HepG2 (cell line): ENCODE data around the gene MCTS1. TPM values are rescaled to one million over a fixed set of nuclear protein-coding genes. Genes with fewer than 3 reads are reported as not detected.

Source experiments
- DBP ChIP-seq: sonication (generic); formaldehyde crosslinking; IDR thresholded peaks from 2 replicates; pipeline ENCODE4 v1.4.0; 2020; ENCODE audit warnings: missing genetic modification reagents; ENCODE audit errors: not compliant biosample characterization
- ETV5 ChIP-seq: IDR thresholded peaks from 2 replicates; pipeline ENCODE4 v1.6.1; 2018; ENCODE audit warnings: missing biosample characterization, missing genetic modification reagents, inconsistent platforms, borderline replicate concordance
- ETV6 ChIP-seq: sonication (generic); formaldehyde crosslinking; conservative IDR thresholded peaks from 2 replicates; pipeline ENCODE4 v1.4.0; 2020; ENCODE audit warnings: missing genetic modification reagents
- FUBP1 ChIP-seq: sonication (generic); formaldehyde crosslinking; IDR thresholded peaks from 2 replicates; pipeline ENCODE4 v1.5.1; 2020; ENCODE audit warnings: missing genetic modification reagents, mild to moderate bottlenecking, borderline replicate concordance
- HINFP ChIP-seq: sonication (generic); formaldehyde crosslinking; IDR thresholded peaks from 2 replicates; pipeline ENCODE4 v1.4.0; 2020; ENCODE audit warnings: low read depth, mild to moderate bottlenecking, missing genetic modification reagents
- HNRNPL ChIP-seq: fragments of 200-400 bp; formaldehyde crosslinking; IDR thresholded peaks from 2 replicates; pipeline ENCODE4 v1.6.1; 2017; ENCODE audit warnings: mild to moderate bottlenecking, low read depth, low read length
- MAF1 ChIP-seq: sonication (generic); formaldehyde crosslinking; IDR thresholded peaks from 2 replicates; pipeline ENCODE4 v1.5.0; 2020; ENCODE audit warnings: missing genetic modification reagents, borderline replicate concordance
- MAFF ChIP-seq: IDR thresholded peaks from 2 replicates; pipeline ENCODE4 v1.6.1; 2011; ENCODE audit warnings: low read depth, low read length, improper control_type of control experiment
- NFIB ChIP-seq: sonication (generic); formaldehyde crosslinking; IDR thresholded peaks from 2 replicates; pipeline ENCODE4 v1.9.0; 2021; ENCODE audit warnings: missing genetic modification reagents, mild to moderate bottlenecking, borderline replicate concordance
- NR2F1 ChIP-seq, 2 experiments: fragments of 450-650 bp in 1 of 2; formaldehyde crosslinking in 1 of 2; IDR thresholded peaks; 2 replicates each; pipeline versions ENCODE4 v1.5.0 to v1.6.1; 2016 to 2020; ENCODE audit warnings: mild to moderate bottlenecking in 1 of 2, missing compliant biosample characterization in 1 of 2, missing genetic modification reagents in 1 of 2, moderate library complexity in 1 of 2
- NR3C1 ChIP-seq: sonication (generic); formaldehyde crosslinking; IDR thresholded peaks from 2 replicates; pipeline ENCODE4 v1.4.0; 2020; ENCODE audit warnings: missing genetic modification reagents
- RBFOX2 ChIP-seq: fragments of 200-400 bp; formaldehyde crosslinking; IDR thresholded peaks from 2 replicates; pipeline ENCODE4 v1.6.1; 2017; ENCODE audit warnings: low read depth, mild to moderate bottlenecking, low read length
- RORA ChIP-seq: sonication (generic); formaldehyde crosslinking; IDR thresholded peaks from 2 replicates; pipeline ENCODE4 v1.5.0; 2020; ENCODE audit warnings: mild to moderate bottlenecking, missing genetic modification reagents, moderate library complexity
- SATB2 ChIP-seq: sonication (generic); formaldehyde crosslinking; IDR thresholded peaks from 2 replicates; pipeline ENCODE4 v1.5.0; 2020; ENCODE audit warnings: missing genetic modification reagents
- SIX4 ChIP-seq: sonication (generic); formaldehyde crosslinking; IDR thresholded peaks from 2 replicates; pipeline ENCODE4 v1.4.0; 2020; ENCODE audit warnings: missing genetic modification reagents
- SRF ChIP-seq: IDR thresholded peaks from 2 replicates; pipeline ENCODE4 v1.6.1; 2011; ENCODE audit warnings: mild to moderate bottlenecking, low read depth, low read length, moderate library complexity
- STAT6 ChIP-seq: sonication (generic); formaldehyde crosslinking; IDR thresholded peaks from 2 replicates; pipeline ENCODE4 v1.4.0; 2020; ENCODE audit warnings: missing genetic modification reagents, mild to moderate bottlenecking, borderline replicate concordance
- THAP11 ChIP-seq: IDR thresholded peaks from 2 replicates; pipeline ENCODE4 v1.6.1; 2016; ENCODE audit warnings: missing biosample characterization, missing genetic modification reagents
- ZNF558 ChIP-seq: sonication (generic); formaldehyde crosslinking; IDR thresholded peaks from 2 replicates; pipeline ENCODE4 v1.9.0; 2022; ENCODE audit warnings: mild to moderate bottlenecking, missing genetic modification reagents, borderline replicate concordance
- ZNF777 ChIP-seq: sonication (generic); formaldehyde crosslinking; IDR thresholded peaks from 2 replicates; pipeline ENCODE4 v1.4.0; 2020; ENCODE audit warnings: missing genetic modification reagents
- ZNF878 ChIP-seq: sonication (generic); formaldehyde crosslinking; IDR thresholded peaks from 2 replicates; pipeline ENCODE4 v1.8.1; 2023; ENCODE audit warnings: mild to moderate bottlenecking, missing genetic modification reagents, moderate library complexity
- ZSCAN5A ChIP-seq: sonication (generic); formaldehyde crosslinking; IDR thresholded peaks from 2 replicates; pipeline ENCODE4 v1.8.0; 2022; ENCODE audit warnings: mild to moderate bottlenecking, missing genetic modification reagents, borderline replicate concordance
- polyA plus RNA-seq, 8 experiments: library from polyadenylated mRNA; depleted of rRNA in 3 of 8; stranded (reverse) in 7 of 8; unstranded in 1 of 8; fragments of >200 nt; fragmentation: Illumina TruSeq in 4 of 8; extraction: Trizol in 4 of 8; gene quantifications; 2 replicates each; pipeline versions ENCODE4 v1.2.1 to v1.2.3, GENCODE V29; 2011 to 2016; ENCODE audit warnings: low read depth in 4 of 8, missing spikeins in 1 of 8, mixed read lengths in 1 of 8; ENCODE audit not compliant: insufficient read depth in 1 of 8
- total RNA-seq, 5 experiments: library from RNA; depleted of rRNA; stranded (reverse); fragments of >200 nt; fragmentation: Illumina TruSeq; extraction: Trizol; gene quantifications; 2 replicates each; pipeline ENCODE4 v1.2.3, GENCODE V29; 2016; ENCODE audit warnings: low read depth in 1 of 5

MCTS1 gene
- total and polyA plus RNA-seq, 2 of the 13 experiments (the other 11 are each of a cell fraction or from before 2014, with no cell fraction given), result 30.1 to 59.0 TPM

- peak; percentile 82 for TF ChIP-seq THAP11 (CRISPR knock-in tag)
- peak; percentile 36; the same call in 1 of the 2 replicates for TF ChIP-seq ETV5 (CRISPR knock-in tag)
- no peak for TF ChIP-seq MAF1
- no peak for TF ChIP-seq NR2F1 (CRISPR knock-in tag; IDR thresholded peaks at IDR 0.05)
- TF ChIP-seq HNRNPL, result no peak
- no peak for TF ChIP-seq ZNF777 (CRISPR knock-in tag)
- no peak for TF ChIP-seq ETV6 (CRISPR knock-in tag)
- no peak for TF ChIP-seq SRF
- no peak for TF ChIP-seq HINFP (CRISPR knock-in tag)
- TF ChIP-seq ZNF558, result no peak
- no peak for TF ChIP-seq ZNF878 (CRISPR knock-in tag)
- no peak for TF ChIP-seq STAT6
- 0 out of 2 replicates have a peak, but pooled peaks have one; percentile 36 for TF ChIP-seq RBFOX2
- TF ChIP-seq NR3C1 (CRISPR knock-in tag), result no peak
- no peak for TF ChIP-seq DBP (CRISPR knock-in tag)
- no peak for TF ChIP-seq FUBP1 (CRISPR knock-in tag)
- no peak for TF ChIP-seq SIX4 (CRISPR knock-in tag)
- TF ChIP-seq MAFF, result no peak
- TF ChIP-seq RORA (CRISPR knock-in tag), result no peak
- TF ChIP-seq SATB2, result no peak
- TF ChIP-seq NFIB, result no peak
- TF ChIP-seq ZSCAN5A (CRISPR knock-in tag), result no peak
Measured at GRCh38 chrX:120603707-120604360, at the start of gene MCTS1 (continued).
